Immature natural killer cell (primary cell): ENCODE data around the gene ZNF593OS. TPM values are rescaled to one million over a fixed set of nuclear protein-coding genes. Genes with fewer than 3 reads are reported as not detected.

Experiments
- DNase-seq, 3 donors: peaks; one replicate each; pipeline ENCODE4 v3.0.0; 2022; ENCODE audit warnings: mixed read lengths in 1 of 3
- H3K27ac Mint-ChIP-seq, 6 donors: one replicate each; pipeline ENCODE4 v1.8.0; 2020; ENCODE audit warnings: mixed read lengths in 6 of 6, mild to moderate bottlenecking in 5 of 6, inconsistent platforms in 4 of 6, moderate library complexity in 3 of 6
- H3K27me3 Mint-ChIP-seq, 3 donors: one replicate each; pipeline ENCODE4 v1.8.0; 2020 to 2021; ENCODE audit warnings: low read depth in 3 of 3, mild to moderate bottlenecking in 3 of 3, mixed read lengths in 3 of 3, moderate library complexity in 3 of 3, inconsistent platforms in 1 of 3
- H3K36me3 Mint-ChIP-seq, 3 donors: one replicate each; pipeline ENCODE4 v1.8.0; 2020; ENCODE audit warnings: mixed read lengths in 3 of 3, inconsistent platforms in 2 of 3, mild to moderate bottlenecking in 2 of 3
- H3K4me1 Mint-ChIP-seq, 2 donors: one replicate each; pipeline ENCODE4 v1.8.0; 2020; ENCODE audit warnings: inconsistent platforms in 2 of 2, mild to moderate bottlenecking in 2 of 2, mixed read lengths in 2 of 2, moderate library complexity in 1 of 2
- H3K4me3 Mint-ChIP-seq, 5 donors: one replicate each; pipeline ENCODE4 v1.8.0; 2020; ENCODE audit warnings: mild to moderate bottlenecking in 5 of 5, mixed read lengths in 5 of 5, inconsistent platforms in 3 of 5, moderate library complexity in 3 of 5
- H3K9me3 Mint-ChIP-seq, 6 donors: one replicate each; pipeline ENCODE4 v1.8.0; 2020; ENCODE audit warnings: mild to moderate bottlenecking in 6 of 6, mixed read lengths in 6 of 6, inconsistent platforms in 4 of 6, moderate library complexity in 3 of 6
- polyA plus RNA-seq, 3 donors: library from polyadenylated mRNA; unstranded; fragments of 300-500 nt; fragmentation: Illumina TruSeq; gene quantifications; one replicate each; pipeline ENCODE4 v1.2.3, GENCODE V29; 2021

Gene ZNF593OS
- polyA plus RNA-seq, 3 donors from 2014 or later = 0.45 TPM; not detected in 2

- Mint-ChIP-seq H3K27me3 (peaks cover 0 to 10% (median 2%) of the 10 kb centered on the region in 3 donors), H3K36me3 (no peaks in the 10 kb centered on the region)
These were observed 1.2 kb downstream of the ZNF593OS start for GRCh38 chr1:26170472-26170821.

GRCh38 chr1:26169669-26170471, 1.8 kb downstream of the ZNF593OS start, which contains the start of gene ZNF593:
ZNF593 (plus strand) TSS chr1:26169908; CDS start chr1:26169984, 76 bp downstream.
- Mint-ChIP-seq H3K27ac (peak within 1 kb of the TSS; percentile 57 to 89 (median 83)), H3K4me3 (peak within 1 kb of the TSS; percentile 85 to 91 (median 90)), H3K36me3 (no peaks in the 10 kb centered on the region), H3K27me3 (peaks cover 0 to 10% (median 7%) of the 10 kb centered on the region in 3 donors), H3K9me3 (no peaks in the 10 kb centered on the region), H3K4me1 (peaks cover 6 to 13% of the 10 kb centered on the region in 2 donors)
- DNase-seq = peak; percentile 87 to 90 (median 89)

More at GRCh38 chr1:26170472-26170821, 1.2 kb downstream of the ZNF593OS start:
- Mint-ChIP-seq H3K4me1 (peaks cover 6 to 11% of the 10 kb centered on the region in 2 donors), H3K27ac (peak overlapping the region in 5 of 6 donors; percentile 62 to 89 (median 79)), H3K9me3 (no peaks in the 10 kb centered on the region), H3K4me3 (peak overlapping the region; percentile 85 to 91 (median 90))
- peak in 1 of 3 donors; percentile 8 for DNase-seq

- no peaks in the 10 kb centered on the region for H3K36me3 Mint-ChIP-seq
- peak overlapping the region; percentile 68 to 91 (median 85) for H3K4me3 Mint-ChIP-seq
- no peak overlapping the region for H3K27ac Mint-ChIP-seq
- H3K27me3 Mint-ChIP-seq = peaks cover 0 to 12% (median 10%) of the 10 kb centered on the region in 3 donors
- H3K9me3 Mint-ChIP-seq = no peaks in the 10 kb centered on the region
- H3K4me1 Mint-ChIP-seq = peaks cover 6 to 14% of the 10 kb centered on the region in 2 donors
- DNase-seq = no peak
These were observed 2.5 kb downstream of the ZNF593OS start for GRCh38 chr1:26169198-26169554.

GRCh38 chr1:26168410-26169197, 3.0 kb downstream of the ZNF593OS start, which contains the start of gene C1orf232:
C1orf232 (minus strand) TSS chr1:26168963; CDS start chr1:26168499, 464 bp downstream.
- Mint-ChIP-seq H3K27ac (peak within 1 kb of the TSS; percentile 57 to 89 (median 83)), H3K36me3 (no peaks in the 10 kb centered on the region), H3K4me1 (peaks cover 6 to 17% of the 10 kb centered on the region in 2 donors), H3K27me3 (peaks cover 4 to 14% (median 12%) of the 10 kb centered on the region in 3 donors), H3K9me3 (no peaks in the 10 kb centered on the region), H3K4me3 (peak within 1 kb of the TSS; percentile 85 to 91 (median 90))
- no peak for DNase-seq

- Mint-ChIP-seq H3K4me1 (peaks cover 11 to 22% of the 10 kb centered on the region in 2 donors), H3K9me3 (no peaks in the 10 kb centered on the region), H3K27ac (peak overlapping the region in 2 of 6 donors; percentile 1 to 15), H3K36me3 (no peaks in the 10 kb centered on the region), H3K4me3 (peak overlapping the region in 1 of 5 donors; percentile 14), H3K27me3 (peaks cover 8 to 21% (median 14%) of the 10 kb centered on the region in 3 donors)
- DNase-seq = peak; percentile 16 to 33 (median 25)
These were observed 4.8 kb downstream of the ZNF593OS start for GRCh38 chr1:26166719-26167281.

- Mint-ChIP-seq H3K27ac (no peak overlapping the region), H3K36me3 (no peaks in the 10 kb centered on the region)
These were observed 6.5 kb downstream of the ZNF593OS start for GRCh38 chr1:26164861-26165842.

GRCh38 chr1:26164036-26164860, 7.4 kb downstream of the ZNF593OS start:
- H3K4me3 Mint-ChIP-seq = peak overlapping the region; percentile 39 to 66 (median 51)
- peaks cover 0 to 2% (median 0%) of the 10 kb centered on the region in 6 donors for H3K9me3 Mint-ChIP-seq
- H3K4me1 Mint-ChIP-seq = peaks cover 4 to 13% of the 10 kb centered on the region in 2 donors
- H3K36me3 Mint-ChIP-seq = no peaks in the 10 kb centered on the region
- H3K27me3 Mint-ChIP-seq = peaks cover 14 to 28% (median 16%) of the 10 kb centered on the region in 3 donors
- DNase-seq = peak; percentile 44 to 55 (median 52)
- H3K27ac Mint-ChIP-seq = no peak overlapping the region

More at GRCh38 chr1:26164861-26165842, 6.5 kb downstream of the ZNF593OS start:
- DNase-seq = no peak
- Mint-ChIP-seq H3K27me3 (peaks cover 14 to 21% (median 16%) of the 10 kb centered on the region in 3 donors), H3K4me3 (peak overlapping the region in 4 of 5 donors; percentile 27 to 66 (median 46)), H3K4me1 (peaks cover 6 to 17% of the 10 kb centered on the region in 2 donors), H3K9me3 (no peaks in the 10 kb centered on the region)

GRCh38 chr1:26163684-26164035, 8.0 kb downstream of the ZNF593OS start:
- H3K4me1 Mint-ChIP-seq = peaks cover 4 to 11% of the 10 kb centered on the region in 2 donors
- H3K36me3 Mint-ChIP-seq = no peaks in the 10 kb centered on the region
- peaks cover 14 to 28% (median 21%) of the 10 kb centered on the region in 3 donors for H3K27me3 Mint-ChIP-seq
- H3K27ac Mint-ChIP-seq = no peak overlapping the region
- DNase-seq = no peak
- H3K9me3 Mint-ChIP-seq = peaks cover 0 to 2% (median 0%) of the 10 kb centered on the region in 6 donors
- peak overlapping the region in 4 of 5 donors; percentile 12 to 46 (median 35) for H3K4me3 Mint-ChIP-seq

- DNase-seq = no peak
- no peak overlapping the region for H3K27ac Mint-ChIP-seq
- peaks cover 16 to 29% (median 28%) of the 10 kb centered on the region in 3 donors for H3K27me3 Mint-ChIP-seq
- no peaks in the 10 kb centered on the region for H3K36me3 Mint-ChIP-seq
- peaks cover 0 to 2% (median 0%) of the 10 kb centered on the region in 6 donors for H3K9me3 Mint-ChIP-seq
- peak overlapping the region; percentile 12 to 62 (median 34) for H3K4me3 Mint-ChIP-seq
- peaks cover 4 to 11% of the 10 kb centered on the region in 2 donors for H3K4me1 Mint-ChIP-seq
These were observed 9.4 kb downstream of the ZNF593OS start for GRCh38 chr1:26162220-26162709.

- DNase-seq = peak in 2 of 3 donors; percentile 18 to 23
- Mint-ChIP-seq H3K27ac (no peak overlapping the region), H3K27me3 (peaks cover 18 to 28% (median 24%) of the 10 kb centered on the region in 3 donors), H3K4me3 (peak overlapping the region in 2 of 5 donors; percentile 34 to 62), H3K9me3 (peaks cover 0 to 2% (median 0%) of the 10 kb centered on the region in 6 donors), H3K4me1 (peaks cover 4 to 13% of the 10 kb centered on the region in 2 donors), H3K36me3 (no peaks in the 10 kb centered on the region)
These were observed 10.0 kb downstream of the ZNF593OS start for GRCh38 chr1:26161415-26162219.
